PFSK-1 (cell line): ENCODE measurements around the gene KIF26B.

ENCODE experiments used
- POLR2AphosphoS5 ChIP-seq: IDR thresholded peaks from 2 replicates; pipeline ENCODE4 v1.6.1; 2012; ENCODE audit warnings: low read depth, mild to moderate bottlenecking, control low read depth, low read length, moderate library complexity
- SIN3A ChIP-seq: IDR thresholded peaks from 2 replicates; pipeline ENCODE4 v1.6.1; 2012; ENCODE audit warnings: mild to moderate bottlenecking, low read length, moderate library complexity, borderline replicate concordance; ENCODE audit not compliant: insufficient read depth
- TAF1 ChIP-seq: IDR thresholded peaks from 2 replicates; pipeline ENCODE4 v1.6.1; 2012; ENCODE audit warnings: low read length, control low read depth, borderline replicate concordance; ENCODE audit not compliant: insufficient read depth
- TF ChIP-seq, protein P1 (sequence below), 2 experiments: IDR thresholded peaks; 2 replicates each; pipeline versions ENCODE4 v1.6.1 to v1.8.0; 2011 to 2012; ENCODE audit warnings: low read depth in 2 of 2, low read length in 2 of 2, control low read depth in 1 of 2, inconsistent platforms in 1 of 2, mild to moderate bottlenecking in 1 of 2, moderate library complexity in 1 of 2; ENCODE audit not compliant: insufficient read depth in 1 of 2

DNA sequence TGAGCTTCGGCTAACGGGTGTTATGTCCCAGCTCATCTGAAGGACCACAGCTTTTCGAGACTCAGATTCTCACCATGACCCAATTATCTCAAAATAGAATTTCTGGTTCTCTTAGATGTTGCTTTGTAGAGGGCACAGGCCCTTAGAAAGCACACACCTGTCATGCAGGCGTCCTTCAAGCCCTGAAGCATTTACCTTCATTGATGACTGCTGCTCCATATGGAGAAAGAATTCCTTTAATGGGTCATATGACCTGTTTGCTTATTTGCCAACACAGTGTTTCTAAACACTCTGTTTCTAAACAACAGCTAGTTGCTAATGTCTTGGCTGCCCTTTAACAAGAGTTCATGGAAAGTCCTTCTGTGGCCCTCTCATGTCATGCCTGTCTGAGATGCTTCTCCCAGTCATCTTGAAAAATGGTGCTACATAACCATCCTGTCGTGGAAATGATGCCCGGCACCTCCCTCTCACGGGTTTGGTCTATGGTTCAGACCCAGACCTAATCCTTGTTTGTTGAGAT, 495.7 kb downstream of the KIF26B start:
- TF ChIP-seq, protein P1, sequence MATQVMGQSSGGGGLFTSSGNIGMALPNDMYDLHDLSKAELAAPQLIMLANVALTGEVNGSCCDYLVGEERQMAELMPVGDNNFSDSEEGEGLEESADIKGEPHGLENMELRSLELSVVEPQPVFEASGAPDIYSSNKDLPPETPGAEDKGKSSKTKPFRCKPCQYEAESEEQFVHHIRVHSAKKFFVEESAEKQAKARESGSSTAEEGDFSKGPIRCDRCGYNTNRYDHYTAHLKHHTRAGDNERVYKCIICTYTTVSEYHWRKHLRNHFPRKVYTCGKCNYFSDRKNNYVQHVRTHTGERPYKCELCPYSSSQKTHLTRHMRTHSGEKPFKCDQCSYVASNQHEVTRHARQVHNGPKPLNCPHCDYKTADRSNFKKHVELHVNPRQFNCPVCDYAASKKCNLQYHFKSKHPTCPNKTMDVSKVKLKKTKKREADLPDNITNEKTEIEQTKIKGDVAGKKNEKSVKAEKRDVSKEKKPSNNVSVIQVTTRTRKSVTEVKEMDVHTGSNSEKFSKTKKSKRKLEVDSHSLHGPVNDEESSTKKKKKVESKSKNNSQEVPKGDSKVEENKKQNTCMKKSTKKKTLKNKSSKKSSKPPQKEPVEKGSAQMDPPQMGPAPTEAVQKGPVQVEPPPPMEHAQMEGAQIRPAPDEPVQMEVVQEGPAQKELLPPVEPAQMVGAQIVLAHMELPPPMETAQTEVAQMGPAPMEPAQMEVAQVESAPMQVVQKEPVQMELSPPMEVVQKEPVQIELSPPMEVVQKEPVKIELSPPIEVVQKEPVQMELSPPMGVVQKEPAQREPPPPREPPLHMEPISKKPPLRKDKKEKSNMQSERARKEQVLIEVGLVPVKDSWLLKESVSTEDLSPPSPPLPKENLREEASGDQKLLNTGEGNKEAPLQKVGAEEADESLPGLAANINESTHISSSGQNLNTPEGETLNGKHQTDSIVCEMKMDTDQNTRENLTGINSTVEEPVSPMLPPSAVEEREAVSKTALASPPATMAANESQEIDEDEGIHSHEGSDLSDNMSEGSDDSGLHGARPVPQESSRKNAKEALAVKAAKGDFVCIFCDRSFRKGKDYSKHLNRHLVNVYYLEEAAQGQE (IDR thresholded peaks at IDR 0.05; ENCODE audit: insufficient read depth in 1 of 2, low read depth in 2 of 2, low read length in 2 of 2): no peak
- TF ChIP-seq SIN3A: no peak
- TF ChIP-seq TAF1: no peak
- TF ChIP-seq POLR2AphosphoS5: no peak
